ENCODE data around the gene RFC3. TPM values are rescaled to one million over a fixed set of nuclear protein-coding genes. Genes with fewer than 3 reads are reported as not detected.

Gene RFC3
- total RNA-seq, 1 donor from 2014 or later: 82.7 TPM

DNA sequence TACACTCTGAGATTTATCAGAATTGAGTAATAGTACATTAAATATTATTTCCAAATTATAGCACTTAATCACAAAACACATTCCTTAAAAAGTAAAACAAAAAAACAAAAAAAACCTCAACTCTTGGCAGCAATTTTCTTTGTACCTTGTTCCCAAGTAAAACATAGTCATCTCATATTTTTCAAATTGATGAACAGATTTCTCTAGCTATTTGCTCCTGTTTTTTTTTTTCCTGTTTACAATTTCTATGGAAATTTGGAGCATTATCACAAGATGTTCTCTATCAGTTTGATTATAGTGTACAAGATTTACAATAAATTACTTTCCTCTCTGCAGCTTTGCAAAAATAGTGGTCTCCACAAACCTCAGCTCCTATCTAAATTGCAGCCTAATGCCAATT lies 25.0 kb downstream of the RFC3 start:
- Histone ChIP-seq H4K20me1 (ENCODE audit: low read depth) (no peaks in the 10 kb centered on the region), H3F3A (ENCODE audit: low read depth) (no peaks in the 10 kb centered on the region), H3K79me2 (ENCODE audit: low read depth) (no peaks in the 10 kb centered on the region), H3K9me3 (ENCODE audit: low read depth) (no peaks in the 10 kb centered on the region), H3K4me3 (no peak overlapping the region), H3K27ac (no peak overlapping the region), H3K27me3 (no peaks in the 10 kb centered on the region), H2AFZ (replicated peaks) (no peak overlapping the region), H3K4me2 (no peak overlapping the region), H3K4me1 (no peaks in the 10 kb centered on the region), H3K9ac (no peak overlapping the region), H3K36me3 (peaks cover 10% of the 10 kb centered on the region)
- no peak for DNase-seq (ENCODE audit: low spot score)
- Mint-ChIP-seq H3K27me3 (ENCODE audit: insufficient read depth, low read depth) (no peaks in the 10 kb centered on the region), H3K4me1 (no peaks in the 10 kb centered on the region), H3K27ac (no peak overlapping the region), H3K36me3 (peaks cover 32% of the 10 kb centered on the region), H3K4me3 (no peak overlapping the region), H3K9me3 (no peaks in the 10 kb centered on the region)
- TF ChIP-seq, protein P1, sequence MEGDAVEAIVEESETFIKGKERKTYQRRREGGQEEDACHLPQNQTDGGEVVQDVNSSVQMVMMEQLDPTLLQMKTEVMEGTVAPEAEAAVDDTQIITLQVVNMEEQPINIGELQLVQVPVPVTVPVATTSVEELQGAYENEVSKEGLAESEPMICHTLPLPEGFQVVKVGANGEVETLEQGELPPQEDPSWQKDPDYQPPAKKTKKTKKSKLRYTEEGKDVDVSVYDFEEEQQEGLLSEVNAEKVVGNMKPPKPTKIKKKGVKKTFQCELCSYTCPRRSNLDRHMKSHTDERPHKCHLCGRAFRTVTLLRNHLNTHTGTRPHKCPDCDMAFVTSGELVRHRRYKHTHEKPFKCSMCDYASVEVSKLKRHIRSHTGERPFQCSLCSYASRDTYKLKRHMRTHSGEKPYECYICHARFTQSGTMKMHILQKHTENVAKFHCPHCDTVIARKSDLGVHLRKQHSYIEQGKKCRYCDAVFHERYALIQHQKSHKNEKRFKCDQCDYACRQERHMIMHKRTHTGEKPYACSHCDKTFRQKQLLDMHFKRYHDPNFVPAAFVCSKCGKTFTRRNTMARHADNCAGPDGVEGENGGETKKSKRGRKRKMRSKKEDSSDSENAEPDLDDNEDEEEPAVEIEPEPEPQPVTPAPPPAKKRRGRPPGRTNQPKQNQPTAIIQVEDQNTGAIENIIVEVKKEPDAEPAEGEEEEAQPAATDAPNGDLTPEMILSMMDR (IDR thresholded peaks at IDR 0.05): no peak
- TF ChIP-seq EZH2 (IDR thresholded peaks at IDR 0.05): no peak

GRCh38 chr13:33845572-33846302 lies 27.8 kb downstream of the RFC3 start:
- H3K9ac ChIP-seq: no peak overlapping the region
- no peaks in the 10 kb centered on the region for H3K79me2 ChIP-seq (ENCODE audit: low read depth)
- DNase-seq (ENCODE audit: low spot score): no peak
- Mint-ChIP-seq H3K9me3 (no peaks in the 10 kb centered on the region), H3K27me3 (ENCODE audit: insufficient read depth, low read depth) (no peaks in the 10 kb centered on the region), H3K4me3 (no peak overlapping the region), H3K36me3 (peaks cover 28% of the 10 kb centered on the region), H3K27ac (no peak overlapping the region), H3K4me1 (no peaks in the 10 kb centered on the region)
- H3K36me3 ChIP-seq: peaks cover 14% of the 10 kb centered on the region
- no peaks in the 10 kb centered on the region for H3K4me1 ChIP-seq
- H2AFZ ChIP-seq (replicated peaks): no peak overlapping the region
- no peak overlapping the region for H3K27ac ChIP-seq
- no peaks in the 10 kb centered on the region for H4K20me1 ChIP-seq (ENCODE audit: low read depth)
- no peak overlapping the region for H3K4me3 ChIP-seq
- no peak overlapping the region for H3K4me2 ChIP-seq
- H3K9me3 ChIP-seq (ENCODE audit: low read depth): no peaks in the 10 kb centered on the region
- H3F3A ChIP-seq (ENCODE audit: low read depth): no peaks in the 10 kb centered on the region
- TF ChIP-seq EZH2 (IDR thresholded peaks at IDR 0.05) (no peak), EZH2phosphoT487 (IDR thresholded peaks at IDR 0.05) (no peak)
- TF ChIP-seq, protein P1 (IDR thresholded peaks at IDR 0.05): no peak
- no peaks in the 10 kb centered on the region for H3K27me3 ChIP-seq

- no peaks in the 10 kb centered on the region for H3K4me1 Mint-ChIP-seq
- Histone ChIP-seq H3F3A (ENCODE audit: low read depth) (no peaks in the 10 kb centered on the region), H3K79me2 (ENCODE audit: low read depth) (no peaks in the 10 kb centered on the region), H3K27ac (no peak overlapping the region), H3K36me3 (peaks cover 14% of the 10 kb centered on the region), H3K4me2 (no peak overlapping the region), H3K27me3 (no peaks in the 10 kb centered on the region), H3K9me3 (ENCODE audit: low read depth) (no peaks in the 10 kb centered on the region), H2AFZ (replicated peaks) (no peak overlapping the region), H3K9ac (no peak overlapping the region), H3K4me3 (no peak overlapping the region), H4K20me1 (ENCODE audit: low read depth) (no peaks in the 10 kb centered on the region), H3K4me1 (no peaks in the 10 kb centered on the region)
- H3K27me3 Mint-ChIP-seq (ENCODE audit: insufficient read depth, low read depth): no peaks in the 10 kb centered on the region
- no peaks in the 10 kb centered on the region for H3K9me3 Mint-ChIP-seq
- TF ChIP-seq EZH2phosphoT487 (IDR thresholded peaks at IDR 0.05): no peak
- TF ChIP-seq, protein P1 (IDR thresholded peaks at IDR 0.05): no peak
- TF ChIP-seq EZH2 (IDR thresholded peaks at IDR 0.05): no peak
- no peak overlapping the region for H3K27ac Mint-ChIP-seq
- peaks cover 28% of the 10 kb centered on the region for H3K36me3 Mint-ChIP-seq
- no peak for DNase-seq (ENCODE audit: low spot score)
- H3K4me3 Mint-ChIP-seq: no peak overlapping the region
Measured at GRCh38 chr13:33846303-33847062, 28.5 kb downstream of the RFC3 start.

Data from neural progenitor cell (in vitro differentiated cells).